ENCODE data around the gene SLC30A5.
"Not testable (repeated sequence)": the region's sequence is repeated elsewhere in the genome, so short reads cannot be mapped to it uniquely, and the experiment has no call there.

SLC30A5 gene

GRCh38 chr5:69099302-69099701, 5.5 kb downstream of the SLC30A5 start:
- H3K79me1 ChIP-seq (ENCODE audit: low read depth, low read length): peaks cover 3% of the 10 kb centered on the region
- peaks cover 0 to 1% of the 10 kb centered on the region in 2 donors for H3K4me1 ChIP-seq (ENCODE audit: control insufficient read depth in 2 of 2, insufficient read depth in 1 of 2, low read depth in 1 of 2, low read length in 2 of 2)
- H2AFZ ChIP-seq (ENCODE audit: low read length): no peak overlapping the region
- H3K4me3 ChIP-seq (ENCODE audit: low read length in 2 of 2): no peak overlapping the region
- peaks cover 0 to 58% of the 10 kb centered on the region in 2 donors for H3K36me3 ChIP-seq (replicated peaks in 1 of 2; ENCODE audit: control insufficient read depth in 2 of 2, insufficient read depth in 2 of 2, low read length in 2 of 2)
- no peak overlapping the region for H2BK15ac ChIP-seq (ENCODE audit: low read length)
- H4K8ac ChIP-seq (ENCODE audit: low read depth, low read length): no peak overlapping the region
- H4K91ac ChIP-seq (ENCODE audit: low read depth, low read length, poor library complexity): no peak overlapping the region
- no peak overlapping the region for H3K23ac ChIP-seq (ENCODE audit: low read depth, low read length, poor library complexity)
- WGBS, 2 donors (ENCODE audit: extremely low coverage in 2 of 2, insufficient read length in 2 of 2, insufficient replicate concordance in 1 of 2): no CpG with 5 or more reads among the region's 3 CpGs
- H3K9ac ChIP-seq (ENCODE audit: low read depth, low read length, poor library complexity): no peak overlapping the region
- H3K27me3 ChIP-seq (ENCODE audit: control insufficient read depth in 3 of 3, insufficient read depth in 3 of 3, low read depth in 1 of 3, low read length in 3 of 3): no peaks in the 10 kb centered on the region
- H3K18ac ChIP-seq (ENCODE audit: low read length): no peak overlapping the region
- no peak overlapping the region for H2AK5ac ChIP-seq (ENCODE audit: low read depth, low read length)
- no peak overlapping the region for H2BK12ac ChIP-seq (ENCODE audit: low read length)
- H2BK120ac ChIP-seq (ENCODE audit: low read depth, low read length): no peak overlapping the region
- no peak overlapping the region for H3K4ac ChIP-seq (ENCODE audit: low read length)
- H3K27ac ChIP-seq (replicated peaks; ENCODE audit: low read length): no peak overlapping the region
- H3K14ac ChIP-seq (ENCODE audit: low read length): no peak overlapping the region
- no peak overlapping the region for H2BK5ac ChIP-seq (ENCODE audit: low read length)
- H3K4me2 ChIP-seq (ENCODE audit: insufficient read depth, low read length, poor library complexity, severe bottlenecking): no peak overlapping the region
- H3K9me3 ChIP-seq (replicated peaks in 1 of 2; ENCODE audit: control insufficient read depth in 2 of 2, insufficient read depth in 1 of 2, low read depth in 1 of 2, low read length in 2 of 2): no peaks in the 10 kb centered on the region
- DNase-seq (ENCODE audit: low spot score): no peak

GRCh38 chr5:69103521-69103920, 9.7 kb downstream of the SLC30A5 start:
- Histone ChIP-seq H2AK5ac (ENCODE audit: low read depth, low read length) (no peak overlapping the region), H2BK12ac (ENCODE audit: low read length) (no peak overlapping the region), H3K4me2 (ENCODE audit: insufficient read depth, low read length, poor library complexity, severe bottlenecking) (no peak overlapping the region), H3K9me3 (replicated peaks in 1 of 2; ENCODE audit: control insufficient read depth in 2 of 2, insufficient read depth in 1 of 2, low read depth in 1 of 2, low read length in 2 of 2) (peaks cover 0 to 5% of the 10 kb centered on the region in 2 donors), H3K27me3 (ENCODE audit: control insufficient read depth in 3 of 3, insufficient read depth in 3 of 3, low read depth in 1 of 3, low read length in 3 of 3) (no peaks in the 10 kb centered on the region), H2BK5ac (ENCODE audit: low read length) (no peak overlapping the region), H3K4me1 (ENCODE audit: control insufficient read depth in 2 of 2, insufficient read depth in 1 of 2, low read depth in 1 of 2, low read length in 2 of 2) (no peaks in the 10 kb centered on the region), H2AFZ (ENCODE audit: low read length) (no peak overlapping the region), H3K27ac (replicated peaks; ENCODE audit: low read length) (no peak overlapping the region), H2BK15ac (ENCODE audit: low read length) (no peak overlapping the region), H3K18ac (ENCODE audit: low read length) (no peak overlapping the region), H3K36me3 (replicated peaks in 1 of 2; ENCODE audit: control insufficient read depth in 2 of 2, insufficient read depth in 2 of 2, low read length in 2 of 2) (peaks cover 8 to 75% of the 10 kb centered on the region in 2 donors), H3K79me1 (ENCODE audit: low read depth, low read length) (no peaks in the 10 kb centered on the region), H3K23ac (ENCODE audit: low read depth, low read length, poor library complexity) (no peak overlapping the region), H3K4ac (ENCODE audit: low read length) (no peak overlapping the region), H4K8ac (ENCODE audit: low read depth, low read length) (no peak overlapping the region), H3K14ac (ENCODE audit: low read length) (no peak overlapping the region), H3K4me3 (ENCODE audit: low read length in 2 of 2) (no peak overlapping the region), H4K91ac (ENCODE audit: low read depth, low read length, poor library complexity) (no peak overlapping the region), H2BK120ac (ENCODE audit: low read depth, low read length) (no peak overlapping the region), H3K9ac (ENCODE audit: low read depth, low read length, poor library complexity) (no peak overlapping the region)
- WGBS, 2 donors (ENCODE audit: extremely low coverage in 2 of 2, insufficient read length in 2 of 2, insufficient replicate concordance in 1 of 2): no CpG with 5 or more reads among the region's 3 CpGs
- no peak for DNase-seq (ENCODE audit: low spot score)

GRCh38 chr5:69105996-69106906, 12.4 kb downstream of the SLC30A5 start:
- WGBS, 2 donors (ENCODE audit: extremely low coverage in 2 of 2, insufficient read length in 2 of 2, insufficient replicate concordance in 1 of 2): no CpG with 5 or more reads among the region's 4 CpGs
- no peak overlapping the region for H4K91ac ChIP-seq (ENCODE audit: low read depth, low read length, poor library complexity)

GRCh38 chr5:69108367-69108766, 14.6 kb downstream of the SLC30A5 start:
- H2AK5ac ChIP-seq (ENCODE audit: low read depth, low read length); H2BK5ac ChIP-seq (ENCODE audit: low read length); H4K91ac ChIP-seq (ENCODE audit: low read depth, low read length, poor library complexity); H2BK15ac ChIP-seq (ENCODE audit: low read length); H3K4ac ChIP-seq (ENCODE audit: low read length); H3K23ac ChIP-seq (ENCODE audit: low read depth, low read length, poor library complexity); H2AFZ ChIP-seq (ENCODE audit: low read length); H3K14ac ChIP-seq (ENCODE audit: low read length); H3K4me2 ChIP-seq (ENCODE audit: insufficient read depth, low read length, poor library complexity, severe bottlenecking); H3K4me3 ChIP-seq (ENCODE audit: low read length in 2 of 2); H3K4me1 ChIP-seq (ENCODE audit: control insufficient read depth in 2 of 2, insufficient read depth in 1 of 2, low read depth in 1 of 2, low read length in 2 of 2); H4K8ac ChIP-seq (ENCODE audit: low read depth, low read length); H3K27ac ChIP-seq (replicated peaks; ENCODE audit: low read length); H2BK12ac ChIP-seq (ENCODE audit: low read length); H3K9ac ChIP-seq (ENCODE audit: low read depth, low read length, poor library complexity); H3K27me3 ChIP-seq (ENCODE audit: control insufficient read depth in 3 of 3, insufficient read depth in 3 of 3, low read depth in 1 of 3, low read length in 3 of 3); H3K79me1 ChIP-seq (ENCODE audit: low read depth, low read length); H2BK120ac ChIP-seq (ENCODE audit: low read depth, low read length); H3K18ac ChIP-seq (ENCODE audit: low read length); DNase-seq (ENCODE audit: low spot score): not testable (repeated sequence)
- WGBS, 2 donors (ENCODE audit: extremely low coverage in 2 of 2, insufficient read length in 2 of 2, insufficient replicate concordance in 1 of 2): no CpG with 5 or more reads among the region's 7 CpGs
- Histone ChIP-seq H3K9me3 (replicated peaks in 1 of 2; ENCODE audit: control insufficient read depth in 2 of 2, insufficient read depth in 1 of 2, low read depth in 1 of 2, low read length in 2 of 2) (peaks cover 5 to 19% of the 10 kb centered on the region in 2 donors), H3K36me3 (replicated peaks in 1 of 2; ENCODE audit: control insufficient read depth in 2 of 2, insufficient read depth in 2 of 2, low read length in 2 of 2) (peaks cover 9 to 94% of the 10 kb centered on the region in 2 donors)

More at GRCh38 chr5:69105996-69106906, 12.4 kb downstream of the SLC30A5 start:
- H3K27me3 ChIP-seq (ENCODE audit: control insufficient read depth in 3 of 3, insufficient read depth in 3 of 3, low read depth in 1 of 3, low read length in 3 of 3): no peaks in the 10 kb centered on the region
- H3K4ac ChIP-seq (ENCODE audit: low read length): no peak overlapping the region
- no peak overlapping the region for H2BK5ac ChIP-seq (ENCODE audit: low read length)
- H2BK12ac ChIP-seq (ENCODE audit: low read length): no peak overlapping the region
- no peak overlapping the region for H4K8ac ChIP-seq (ENCODE audit: low read depth, low read length)
- H3K36me3 ChIP-seq (replicated peaks in 1 of 2; ENCODE audit: control insufficient read depth in 2 of 2, insufficient read depth in 2 of 2, low read length in 2 of 2): peaks cover 9 to 83% of the 10 kb centered on the region in 2 donors
- no peak overlapping the region for H3K9ac ChIP-seq (ENCODE audit: low read depth, low read length, poor library complexity)
- no peak for DNase-seq (ENCODE audit: low spot score)
- H3K4me3 ChIP-seq (ENCODE audit: low read length in 2 of 2): no peak overlapping the region
- H2BK15ac ChIP-seq (ENCODE audit: low read length): no peak overlapping the region
- no peak overlapping the region for H3K4me2 ChIP-seq (ENCODE audit: insufficient read depth, low read length, poor library complexity, severe bottlenecking)
- H3K27ac ChIP-seq (replicated peaks; ENCODE audit: low read length): no peak overlapping the region
- H3K18ac ChIP-seq (ENCODE audit: low read length): no peak overlapping the region
- no peaks in the 10 kb centered on the region for H3K4me1 ChIP-seq (ENCODE audit: control insufficient read depth in 2 of 2, insufficient read depth in 1 of 2, low read depth in 1 of 2, low read length in 2 of 2)
- H2BK120ac ChIP-seq (ENCODE audit: low read depth, low read length): no peak overlapping the region
- no peak overlapping the region for H3K23ac ChIP-seq (ENCODE audit: low read depth, low read length, poor library complexity)
- H3K14ac ChIP-seq (ENCODE audit: low read length): no peak overlapping the region
- no peaks in the 10 kb centered on the region for H3K79me1 ChIP-seq (ENCODE audit: low read depth, low read length)
- H2AFZ ChIP-seq (ENCODE audit: low read length): no peak overlapping the region
- H2AK5ac ChIP-seq (ENCODE audit: low read depth, low read length): no peak overlapping the region
- H3K9me3 ChIP-seq (replicated peaks in 1 of 2; ENCODE audit: control insufficient read depth in 2 of 2, insufficient read depth in 1 of 2, low read depth in 1 of 2, low read length in 2 of 2): peaks cover 5 to 19% of the 10 kb centered on the region in 2 donors

All from neuronal stem cell (in vitro differentiated cells).